Liver (tissue), 3 donors: Measurements from ENCODE around the gene TAF1C.

ENCODE experiments used
- CTCF ChIP-seq: fragments of 150-350 bp; IDR thresholded peaks from 2 replicates; pipeline ENCODE4 v1.5.1; 2017; ENCODE audit warnings: improper control_type of control experiment, low read depth, low read length; ENCODE audit not compliant: missing input control
- RAD21 ChIP-seq, 2 donors: IDR thresholded peaks; 2 replicates each; pipeline ENCODE4 v1.6.1; 2016; ENCODE audit warnings: antibody characterized with exemption in 2 of 2, mild to moderate bottlenecking in 2 of 2
- REST ChIP-seq: IDR thresholded peaks from 2 replicates; pipeline ENCODE4 v1.6.1; 2016; ENCODE audit warnings: antibody characterized with exemption, mild to moderate bottlenecking
- RXRA ChIP-seq, 2 donors: IDR thresholded peaks; 2 replicates each; pipeline ENCODE4 v1.6.1; 2017 to 2018; ENCODE audit warnings: antibody characterized with exemption in 2 of 2, mild to moderate bottlenecking in 1 of 2
- donor health status: healthy.
- donor health status: healthy.

DNA sequence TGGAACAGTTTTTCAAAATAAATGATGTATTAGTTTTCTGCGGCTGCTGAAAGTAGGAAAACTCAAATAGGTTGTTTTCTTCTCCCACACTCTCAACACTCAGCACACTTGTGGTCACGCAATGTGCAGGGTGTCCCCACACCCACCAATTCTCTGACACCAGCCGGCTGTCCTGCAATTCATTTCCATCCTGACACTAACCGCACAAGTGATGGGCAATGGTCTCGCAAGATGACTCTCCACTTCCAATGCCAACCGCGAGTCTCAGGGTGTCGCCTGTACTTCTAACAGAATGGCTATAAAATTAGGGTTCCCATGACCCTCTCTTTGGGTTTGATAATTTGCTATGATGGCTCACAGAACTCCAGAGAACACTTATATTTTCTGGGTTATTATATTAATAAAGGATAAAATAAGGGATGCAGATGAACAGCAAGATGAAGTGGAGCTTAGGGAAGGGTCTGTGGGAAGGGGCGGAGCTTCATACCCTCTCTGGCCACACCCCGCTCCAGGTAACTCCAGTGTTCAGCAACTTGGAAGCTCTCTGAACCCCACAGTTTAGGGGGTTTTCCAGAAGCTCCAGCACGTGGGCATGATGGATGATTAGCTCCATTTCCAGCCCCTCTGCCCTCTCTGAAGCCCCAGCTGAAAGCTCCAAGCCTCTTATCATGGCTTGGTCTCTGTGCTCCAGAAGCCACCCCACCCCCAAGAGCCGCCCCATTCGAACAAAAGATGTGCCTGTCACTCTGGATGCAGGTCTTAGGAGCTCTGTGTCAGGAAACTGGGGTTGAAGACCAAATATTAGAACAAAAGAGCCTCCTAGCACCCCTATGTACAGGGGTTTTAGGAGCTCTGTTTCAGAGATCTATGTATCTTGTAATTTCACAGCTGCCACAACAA, 19.8 kb downstream of the TAF1C start:
- no peak for TF ChIP-seq CTCF
- no peak for TF ChIP-seq RXRA (IDR thresholded peaks at IDR 0.05)
- no peak for TF ChIP-seq RAD21 (IDR thresholded peaks at IDR 0.05)
- no peak for TF ChIP-seq REST
